Heart left ventricle (tissue), 16 donors: ENCODE measurements around the gene EID2B. TPM values are rescaled to one million over a fixed set of nuclear protein-coding genes. Genes with fewer than 3 reads are reported as not detected.

Source experiments
- ATAC-seq, 4 donors: fragments of 200-7000 bp; cut with Tn5 transposase; one replicate each; pipeline ENCODE4 v1.9.1; 2020 to 2022; ENCODE audit warnings: moderate library complexity in 4 of 4, mild to moderate bottlenecking in 3 of 4, moderate number of reproducible peaks in 1 of 4
- DNase-seq, 5 donors: peaks; one replicate each; pipeline ENCODE4 v3.0.0-alpha.2; 2020
- H3K27ac ChIP-seq, 12 donors: fragments of 200-600 bp; sonication (generic) in 4 of 12; one replicate each; pipeline versions ENCODE4 v1.5.0 to v1.8.0; 2016 to 2022; ENCODE audit warnings: mild to moderate bottlenecking in 2 of 12
- H3K27me3 ChIP-seq, 9 donors: fragments of 200-600 bp; sonication (generic) in 2 of 9; one replicate each; pipeline versions ENCODE4 v1.5.1 to v1.8.0; 2016 to 2022; ENCODE audit warnings: mild to moderate bottlenecking in 3 of 9
- H3K36me3 ChIP-seq, 9 donors: fragments of 200-600 bp; sonication (generic) in 2 of 9; one replicate each; pipeline versions ENCODE4 v1.5.0 to v1.8.0; 2018 to 2022; ENCODE audit warnings: mild to moderate bottlenecking in 2 of 9
- H3K4me1 ChIP-seq, 12 donors: fragments of 200-600 bp; sonication (generic) in 4 of 12; one replicate each; pipeline versions ENCODE4 v1.5.0 to v1.8.0; 2016 to 2022; ENCODE audit warnings: mild to moderate bottlenecking in 3 of 12
- H3K4me3 ChIP-seq, 12 donors: fragments of 200-600 bp; sonication (generic) in 4 of 12; one replicate each; pipeline versions ENCODE4 v1.5.0 to v1.8.0; 2017 to 2022; ENCODE audit warnings: mild to moderate bottlenecking in 9 of 12, moderate library complexity in 4 of 12
- H3K9me3 ChIP-seq, 12 donors: fragments of 200-600 bp; sonication (generic) in 4 of 12; one replicate each; pipeline versions ENCODE4 v1.5.0 to v1.8.0; 2016 to 2022; ENCODE audit warnings: mild to moderate bottlenecking in 1 of 12
- CTCF ChIP-seq, 12 donors: fragments of 200-600 bp; sonication (generic) in 4 of 12; IDR thresholded peaks; one replicate each; pipeline versions ENCODE4 v1.5.0 to v1.8.0; 2018 to 2022; ENCODE audit warnings: antibody characterized with exemption in 12 of 12, mild to moderate bottlenecking in 5 of 12
- POLR2A ChIP-seq, 2 donors: fragments of 450-650 bp; IDR thresholded peaks; one replicate each; pipeline ENCODE4 v1.6.1; 2017; ENCODE audit warnings: antibody characterized with exemption in 2 of 2, mild to moderate bottlenecking in 2 of 2, moderate library complexity in 2 of 2
- WGBS, 4 donors: extraction: QIAGEN DNeasy Blood & Tissue Kit in 2 of 4; methylation state at CpG; one replicate each; pipeline versions ENCODE4 v1.1.5 to v1.1.7; 2013 to 2018; 5-methylcytosine and 5-hydroxymethylcytosine counted together
- intact Hi-C, 10 donors: fragments of 100-400 bp; cut with DNase I; formaldehyde crosslinking; loops; one replicate each; pipeline versions ENCODE4 v1.11.1 to v1.14.2; 2022
- polyA plus RNA-seq, 2 donors: library from polyadenylated mRNA; stranded (reverse); fragments of 200-250 nt; gene quantifications; one replicate each; pipeline ENCODE4 v1.2.3, GENCODE V29; 2013
- total RNA-seq, 9 donors: library from RNA; depleted of rRNA in 2 of 9; stranded (reverse); fragments of >200 nt in 2 of 9; fragmentation: NEBNext Ultra II Directional in 3 of 9; extraction: Animal tissue kit (Norgen Biotek cat#: 25700) in 3 of 9; gene quantifications; one replicate each; pipeline versions ENCODE4 v1.1.0 to v1.2.4, GENCODE V29; 2016 to 2023
- donor health status: ischemic (EF 13 %, LVEDD 7.1; RV severe dilation, severe dysfunction).
- donor health status: healthy with polysubstance abuse.
- donor health status: DM: no; HTN: yes; CAD: no.
- donor health status: DM: no; HTN: no; CAD: no.
- donor health status: ischemic (EF 25% LVEDD 6.9; RV normal size, moderate dysfunction).
- donor health status: ischemic (EF 25% LVEDD 5.7; RV mildly dilated, moderate dysfunction).
- donor health status: healthy.
- donor health status: DM: yes; HTN: yes; CAD: no.
- donor health status: ischemic (EF 35%, LVEDD 5.7; RV mildly dilated, moderate dysfunction).
- donor health status: nonischemic (EF 11% LVEDD 7.7; RV severe dilation, severe dysfunction).
- donor health status: DM: yes; HTN: yes; CAD: no.
- donor health status: PGD.
- donor health status: ischemic (EF 29% LVEDD 5.4; RV normal size, mild dysfunction).
- donor health status: nonischemic (EF 23%, LVEDD 6.1; RV moderate dilation, normal function).

The EID2B gene
- total and polyA plus RNA-seq, 11 donors: 1.1 to 5.1 (median 2.7) TPM

- intact Hi-C loops: no loop called here
- Histone ChIP-seq H3K27ac (no peak overlapping the region), H3K27me3 (no peaks in the 10 kb centered on the region), H3K4me1 (no peaks in the 10 kb centered on the region), H3K4me3 (no peak overlapping the region), H3K36me3 (peaks cover 0 to 75% (median 71%) of the 10 kb centered on the region in 9 donors), H3K9me3 (no peaks in the 10 kb centered on the region)
- DNase-seq (no peak), ATAC-seq (no peak)
- 76 to 84% (median 81%) methylated on average over 10 of the region's 10 CpGs for WGBS, 4 donors
- TF ChIP-seq POLR2A (IDR thresholded peaks at IDR 0.05): no peak
- no peak for TF ChIP-seq CTCF (IDR thresholded peaks at IDR 0.05)
These were observed 42.9 kb downstream of the EID2B start for GRCh38 chr19:39489756-39490155.

- no peak for ATAC-seq
- WGBS, 4 donors: 73 to 89% (median 87%) methylated on average over 6 of the region's 6 CpGs
- Histone ChIP-seq H3K9me3 (no peaks in the 10 kb centered on the region), H3K27me3 (no peaks in the 10 kb centered on the region), H3K4me1 (peaks cover 0 to 19% (median 15%) of the 10 kb centered on the region in 12 donors), H3K36me3 (peaks cover 0 to 55% (median 51%) of the 10 kb centered on the region in 9 donors), H3K4me3 (no peak overlapping the region), H3K27ac (no peak overlapping the region)
- DNase-seq: no peak
- TF ChIP-seq CTCF (IDR thresholded peaks at IDR 0.05): no peak
- no peak for TF ChIP-seq POLR2A (IDR thresholded peaks at IDR 0.05)
- intact Hi-C loops: loop anchor here in 1 of 10 donors (5.0 kb wide), 1 partner anchor 46 kb away; the partner anchor contains the start of gene RPS16
These were observed 49.5 kb downstream of the EID2B start for GRCh38 chr19:39483141-39483540.

GRCh38 chr19:39481676-39482075 lies 51.0 kb downstream of the EID2B start:
- Histone ChIP-seq H3K4me3 (peak overlapping the region; percentile 75 to 100 (median 90)), H3K27me3 (no peaks in the 10 kb centered on the region), H3K4me1 (peaks cover 0 to 19% (median 15%) of the 10 kb centered on the region in 12 donors), H3K27ac (no peak overlapping the region), H3K9me3 (no peaks in the 10 kb centered on the region), H3K36me3 (peaks cover 0 to 46% (median 40%) of the 10 kb centered on the region in 9 donors)
- intact Hi-C loops: loop anchor here in 1 of 10 donors (5.0 kb wide), 1 partner anchor 44 kb away; the partner anchor contains the start of gene RPS16
- DNase-seq (no peak), ATAC-seq (no peak)
- WGBS, 4 donors: 66 to 72% (median 69%) methylated on average over 9 to 11 of the region's 11 CpGs
- no peak for TF ChIP-seq POLR2A (IDR thresholded peaks at IDR 0.05)

GRCh38 chr19:39481229-39481545 lies 51.5 kb downstream of the EID2B start:
- Histone ChIP-seq H3K27me3 (no peaks in the 10 kb centered on the region), H3K27ac (peak overlapping the region in 10 of 12 donors; percentile 63 to 89 (median 84)), H3K4me1 (peaks cover 0 to 19% (median 15%) of the 10 kb centered on the region in 12 donors), H3K9me3 (no peaks in the 10 kb centered on the region), H3K4me3 (peak overlapping the region; percentile 75 to 100 (median 90)), H3K36me3 (peaks cover 0 to 43% (median 39%) of the 10 kb centered on the region in 9 donors)
- WGBS, 4 donors: 0 to 1% (median 0%) methylated on average over 11 to 12 of the region's 12 CpGs
- no peak for TF ChIP-seq CTCF (IDR thresholded peaks at IDR 0.05)
- no peak for TF ChIP-seq POLR2A (IDR thresholded peaks at IDR 0.05)
- ATAC-seq (peak in 1 of 4 donors; percentile 2), DNase-seq (no peak)
- intact Hi-C loops: loop anchor here in 1 of 10 donors (5.0 kb wide), 1 partner anchor 44 kb away; the partner anchor contains the start of gene RPS16

Other genes with a start within 250 kb of the EID2B start
- gene IFNL1, start 236.4 kb downstream of the EID2B start, total RNA-seq: not detected
- gene IFNL1, start 236.4 kb downstream of the EID2B start, polyA plus RNA-seq: not detected
- gene LRFN1, start 212.0 kb downstream of the EID2B start, total RNA-seq: under 1 TPM in 8 of 9 donors, not detected in 1; 0.09 to 0.50 (median 0.28) TPM
- under 1 TPM; 0.14 to 0.34 TPM for gene LRFN1, start 212.0 kb downstream of the EID2B start, polyA plus RNA-seq
- gene GMFG, start 196.8 kb downstream of the EID2B start, total RNA-seq: 10 to 100 TPM in 8 of 9 donors, 1 to 10 TPM in 1; 6.4 to 93.3 (median 10.8) TPM
- 10 to 100 TPM; 16.8 to 18.7 TPM for gene GMFG, start 196.8 kb downstream of the EID2B start, polyA plus RNA-seq
- gene SAMD4B, start 190.4 kb downstream of the EID2B start, total RNA-seq: 100 to 1,000 TPM in 1 of 9 donors, 10 to 100 TPM in 8; 34.9 to 101 (median 52.3) TPM
- gene SAMD4B, start 190.4 kb downstream of the EID2B start, polyA plus RNA-seq: 10 to 100 TPM; 62.1 to 78.6 TPM
- gene PAF1, start 141.7 kb downstream of the EID2B start, total RNA-seq: 10 to 100 TPM; 32.8 to 75.7 (median 40.7) TPM
- gene PAF1, start 141.7 kb downstream of the EID2B start, polyA plus RNA-seq: 10 to 100 TPM; 32.5 to 61.1 TPM
- 10 to 100 TPM; 26.3 to 53.0 (median 34.1) TPM for gene MED29, start 141.5 kb downstream of the EID2B start, total RNA-seq
- 10 to 100 TPM; 34.1 to 46.0 TPM for gene MED29, start 141.5 kb downstream of the EID2B start, polyA plus RNA-seq
- gene ZFP36, start 126.0 kb downstream of the EID2B start, total RNA-seq: 100 to 1,000 TPM in 2 of 9 donors, 10 to 100 TPM in 7; 16.1 to 145 (median 51.1) TPM
- 10 to 100 TPM; 45.8 to 65.1 TPM for gene ZFP36, start 126.0 kb downstream of the EID2B start, polyA plus RNA-seq
- 10 to 100 TPM in 8 of 9 donors, 1 to 10 TPM in 1; 9.2 to 38.5 (median 14.6) TPM for gene PLEKHG2, start 120.2 kb downstream of the EID2B start, total RNA-seq
- gene PLEKHG2, start 120.2 kb downstream of the EID2B start, polyA plus RNA-seq: 10 to 100 TPM in 1 of 2 donors, 1 to 10 TPM in 1; 8.9 to 11.7 TPM
- 1,000 to 10,000 TPM in 7 of 9 donors, 100 to 1,000 TPM in 2; 617 to 1,566 (median 1,374) TPM for gene RPS16, start 96.9 kb downstream of the EID2B start, total RNA-seq
- gene RPS16, start 96.9 kb downstream of the EID2B start, polyA plus RNA-seq: 1,000 to 10,000 TPM; 1,266 to 2,656 TPM
- 100 to 1,000 TPM in 1 of 9 donors, 10 to 100 TPM in 8; 64.2 to 113 (median 81.7) TPM for gene SUPT5H, start 87.3 kb downstream of the EID2B start, total RNA-seq
- gene SUPT5H, start 87.3 kb downstream of the EID2B start, polyA plus RNA-seq: 100 to 1,000 TPM in 1 of 2 donors, 10 to 100 TPM in 1; 63.8 to 112 TPM
- gene TIMM50, start 52.0 kb downstream of the EID2B start, total RNA-seq: 10 to 100 TPM; 66.0 to 91.3 (median 77.3) TPM
- gene TIMM50, start 52.0 kb downstream of the EID2B start, polyA plus RNA-seq: 100 to 1,000 TPM; 103 to 106 TPM
- not detected for gene DLL3, start 33.9 kb downstream of the EID2B start, total RNA-seq
- not detected for gene DLL3, start 33.9 kb downstream of the EID2B start, polyA plus RNA-seq
- not detected for gene SELENOV, start 17.7 kb downstream of the EID2B start, total RNA-seq
- not detected for gene SELENOV, start 17.7 kb downstream of the EID2B start, polyA plus RNA-seq
- 10 to 100 TPM in 7 of 9 donors, 1 to 10 TPM in 2; 7.1 to 14.6 (median 12.6) TPM for gene EID2, start 7.3 kb upstream of the EID2B start, total RNA-seq
- 10 to 100 TPM; 12.9 to 16.5 TPM for gene EID2, start 7.3 kb upstream of the EID2B start, polyA plus RNA-seq
- gene LGALS13, start 69.7 kb upstream of the EID2B start, total RNA-seq: not detected
- not detected for gene LGALS13, start 69.7 kb upstream of the EID2B start, polyA plus RNA-seq
- not detected for gene LGALS16, start 123.1 kb upstream of the EID2B start, total RNA-seq
- not detected for gene LGALS16, start 123.1 kb upstream of the EID2B start, polyA plus RNA-seq
- not detected for gene LGALS14, start 171.6 kb upstream of the EID2B start, total RNA-seq
- not detected for gene LGALS14, start 171.6 kb upstream of the EID2B start, polyA plus RNA-seq
- 1 to 10 TPM in 2 of 9 donors, not detected in 7; 1.2 to 8.2 TPM for gene CLC, start 205.2 kb upstream of the EID2B start, total RNA-seq
- under 1 TPM in 1 of 2 donors, not detected in 1; 0.15 TPM for gene CLC, start 205.2 kb upstream of the EID2B start, polyA plus RNA-seq
- gene LEUTX, start 246.0 kb upstream of the EID2B start, total RNA-seq: not detected
- not detected for gene LEUTX, start 246.0 kb upstream of the EID2B start, polyA plus RNA-seq